Psoas muscle (tissue), 8 donors: ENCODE data around the gene G6PC3. TPM values are rescaled to one million over a fixed set of nuclear protein-coding genes. Genes with fewer than 3 reads are reported as not detected.

ENCODE experiments used
- ATAC-seq, 4 donors: fragments of 200-7000 bp; cut with Tn5 transposase; one replicate each; pipeline ENCODE4 v1.9.1; 2020; ENCODE audit warnings: moderate library complexity in 3 of 4, mild to moderate bottlenecking in 2 of 4
- DNase-seq, 2 donors: peaks; one replicate each; pipeline ENCODE4 v3.0.0-alpha.2; 2020
- H3K27ac ChIP-seq: fragments of 200-600 bp; one replicate; pipeline ENCODE4 v1.8.0; 2022
- H3K27me3 ChIP-seq, 3 donors: fragments of 200-600 bp in 1 of 3; one replicate each; pipeline versions ENCODE4 v1.6.1 to v1.8.0; 2013 to 2022; ENCODE audit warnings: low read length in 2 of 3, mild to moderate bottlenecking in 2 of 3, moderate library complexity in 1 of 3; ENCODE audit not compliant: insufficient read depth in 3 of 3
- H3K36me3 ChIP-seq, 2 donors: fragments of 200-600 bp in 1 of 2; one replicate each; pipeline versions ENCODE4 v1.6.1 to v1.8.0; 2013 to 2022; ENCODE audit warnings: low read depth in 1 of 2, mild to moderate bottlenecking in 1 of 2, moderate library complexity in 1 of 2; ENCODE audit not compliant: insufficient read depth in 1 of 2
- H3K4me1 ChIP-seq: fragments of 200-600 bp; one replicate; pipeline ENCODE4 v1.8.0; 2022
- H3K4me3 ChIP-seq: fragments of 200-600 bp; one replicate; pipeline ENCODE4 v1.8.0; 2022; ENCODE audit warnings: mild to moderate bottlenecking
- H3K9me3 ChIP-seq: fragments of 200-600 bp; one replicate; pipeline ENCODE4 v1.8.0; 2022
- whole genome bisulfite sequencing, 3 donors: extraction: QIAGEN DNeasy Blood & Tissue Kit; methylation state at CpG; one replicate each; pipeline versions ENCODE4 v1.1.6 to v1.1.7; 2013; 5-methylcytosine and 5-hydroxymethylcytosine counted together
- intact Hi-C, 2 donors: fragments of 100-400 bp; cut with DNase I; formaldehyde crosslinking; loops; one replicate each; pipeline versions ENCODE4 v1.11.0 to v1.14.2; 2022
- polyA plus RNA-seq, 3 donors: library from polyadenylated mRNA; stranded (reverse); fragments of 200-250 nt; gene quantifications; one replicate each; pipeline ENCODE4 v1.2.3, GENCODE V29; 2013
- total RNA-seq, 4 donors: library from RNA; stranded (reverse); fragmentation: NEBNext Ultra II Directional in 2 of 4; extraction: Animal tissue kit (Norgen Biotek cat#: 25700) in 2 of 4; gene quantifications; one replicate each; pipeline versions ENCODE4 v1.2.1 to v1.2.4, GENCODE V29; 2021 to 2023
- TF ChIP-seq, protein P1 (sequence below): fragments of 200-600 bp; IDR thresholded peaks from one replicate; pipeline ENCODE4 v1.8.0; 2022; ENCODE audit warnings: antibody characterized with exemption
- donor health status: healthy with polysubstance abuse.
- donor health status: DM: no; HTN: no; CAD: no; lungs with moderate emphysema.
- donor health status: Bipolar disorder and iron deficiency.
- donor health status: healthy.
- donor health status: DM: yes; HTN: yes; CAD: no.
- donor health status: DM: no; HTN: no; CAD: no.
- donor health status: DM: no; HTN: no; CAD: no.
- donor health status: DM: yes; HTN: yes; CAD: no.

The G6PC3 gene
- total and polyA plus RNA-seq, 7 donors = 27.7 to 72.9 (median 43.3) TPM

DNA sequence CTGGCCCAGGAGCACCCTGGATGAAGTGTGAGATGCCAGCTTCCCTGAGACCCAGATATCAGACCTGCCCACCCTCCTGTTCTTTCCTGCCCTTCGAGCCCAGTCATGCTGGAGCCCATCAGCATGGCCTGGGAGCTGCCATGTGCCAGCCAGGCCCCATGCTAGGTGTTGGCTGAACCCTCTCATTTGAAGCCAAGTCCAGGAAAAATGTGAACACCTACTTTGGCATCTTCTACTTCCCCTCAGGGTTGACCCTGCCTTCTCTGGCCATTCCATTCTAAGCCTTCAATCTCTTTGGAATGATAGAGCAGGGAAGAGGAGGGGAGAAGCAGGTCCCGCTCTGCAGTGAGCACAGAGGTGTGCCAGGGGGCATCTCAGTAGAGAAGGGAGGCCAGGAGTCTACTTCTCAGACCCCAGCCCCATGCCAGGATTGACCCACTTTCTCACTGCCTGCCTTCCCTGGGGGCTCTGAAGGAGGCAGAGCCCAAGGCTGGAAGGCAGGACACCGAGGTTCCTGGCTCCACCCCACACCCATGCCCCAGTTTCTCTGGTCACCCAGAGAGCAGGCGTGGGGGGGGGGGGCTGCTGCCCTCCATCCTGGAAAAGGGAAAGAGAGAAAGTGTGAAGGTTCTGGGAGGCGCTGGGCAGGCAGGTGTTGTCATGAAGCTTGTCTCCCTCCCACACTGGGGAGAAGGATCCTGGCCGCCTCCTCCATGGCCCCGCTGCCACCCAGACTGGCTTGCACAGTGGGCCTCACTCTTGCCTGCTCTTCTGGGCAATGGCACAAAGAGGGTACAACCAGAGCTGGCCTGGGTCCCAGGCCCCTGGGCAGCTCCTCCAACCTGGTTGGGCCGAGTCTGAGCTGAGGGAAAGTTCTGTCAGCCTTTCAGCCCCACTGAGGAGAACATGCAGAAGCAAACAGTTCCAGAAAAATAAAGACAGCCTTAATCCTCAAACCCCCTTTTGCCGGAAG lies 43.6 kb downstream of the G6PC3 start:
- DNase-seq (no peak), ATAC-seq (no peak)
- H3K4me1 ChIP-seq = peaks cover 89% of the 10 kb centered on the region
- H3K36me3 ChIP-seq = peaks cover 0 to 30% of the 10 kb centered on the region in 2 donors
- peak overlapping the region; percentile 1 for H3K4me3 ChIP-seq
- no peaks in the 10 kb centered on the region for H3K9me3 ChIP-seq
- peak overlapping the region; percentile 96 for H3K27ac ChIP-seq
- TF ChIP-seq, protein P1, sequence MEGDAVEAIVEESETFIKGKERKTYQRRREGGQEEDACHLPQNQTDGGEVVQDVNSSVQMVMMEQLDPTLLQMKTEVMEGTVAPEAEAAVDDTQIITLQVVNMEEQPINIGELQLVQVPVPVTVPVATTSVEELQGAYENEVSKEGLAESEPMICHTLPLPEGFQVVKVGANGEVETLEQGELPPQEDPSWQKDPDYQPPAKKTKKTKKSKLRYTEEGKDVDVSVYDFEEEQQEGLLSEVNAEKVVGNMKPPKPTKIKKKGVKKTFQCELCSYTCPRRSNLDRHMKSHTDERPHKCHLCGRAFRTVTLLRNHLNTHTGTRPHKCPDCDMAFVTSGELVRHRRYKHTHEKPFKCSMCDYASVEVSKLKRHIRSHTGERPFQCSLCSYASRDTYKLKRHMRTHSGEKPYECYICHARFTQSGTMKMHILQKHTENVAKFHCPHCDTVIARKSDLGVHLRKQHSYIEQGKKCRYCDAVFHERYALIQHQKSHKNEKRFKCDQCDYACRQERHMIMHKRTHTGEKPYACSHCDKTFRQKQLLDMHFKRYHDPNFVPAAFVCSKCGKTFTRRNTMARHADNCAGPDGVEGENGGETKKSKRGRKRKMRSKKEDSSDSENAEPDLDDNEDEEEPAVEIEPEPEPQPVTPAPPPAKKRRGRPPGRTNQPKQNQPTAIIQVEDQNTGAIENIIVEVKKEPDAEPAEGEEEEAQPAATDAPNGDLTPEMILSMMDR = no peak
- no peaks in the 10 kb centered on the region for H3K27me3 ChIP-seq
- 51 to 69% (median 56%) methylated on average over 9 of the region's 9 CpGs for WGBS, 3 donors
- intact Hi-C loops = loop anchor here (5.0 to 10.0 kb wide), 3 partner anchors 42 to 1732 kb away; partner anchors contain the start of genes G6PC3 (in 1 of the 2) and TMEM101 (in 1 of the 2)

DNA sequence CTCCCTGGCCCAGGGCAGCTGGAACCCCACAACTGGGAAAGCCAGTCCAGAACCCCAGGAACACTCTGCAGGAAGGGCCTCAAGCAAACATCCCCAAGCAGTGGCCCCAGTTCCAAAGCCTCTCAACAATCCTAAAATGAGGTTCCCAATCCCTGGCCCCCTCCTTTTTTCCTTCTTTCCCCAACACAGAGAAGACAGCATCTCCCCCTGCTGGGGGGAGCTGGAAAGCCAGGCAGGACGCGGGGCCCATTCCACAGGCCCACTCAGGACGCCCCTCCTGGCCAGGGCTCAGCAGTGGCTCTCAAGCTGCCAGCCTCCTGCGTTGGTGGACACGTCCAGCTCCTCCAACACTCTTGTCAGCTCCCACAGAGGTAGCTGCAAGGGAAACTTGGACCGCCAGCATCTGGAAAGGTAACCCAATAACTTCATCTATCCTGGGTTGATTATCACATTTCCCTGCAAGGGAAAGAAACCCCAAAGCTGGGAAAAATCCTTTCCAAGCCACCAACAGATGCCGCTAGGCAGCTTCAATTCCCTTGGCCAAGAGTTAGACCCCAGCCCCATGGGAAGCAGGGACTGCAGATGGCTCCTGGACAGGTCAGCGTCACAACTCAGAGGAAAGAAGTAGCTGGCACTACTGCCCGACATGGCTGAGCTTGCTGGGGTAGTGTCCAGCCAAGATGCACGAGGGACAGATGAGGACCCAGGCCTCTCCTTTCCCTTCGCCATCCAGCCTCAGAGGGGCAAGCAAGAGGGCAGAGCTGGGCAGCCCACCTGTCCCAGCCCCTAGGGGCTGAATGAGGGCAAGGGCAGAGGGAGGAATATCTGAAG lies 45.3 kb downstream of the G6PC3 start:
- TF ChIP-seq, protein P1 = peak; percentile 73
- intact Hi-C loops = loop anchor here in 1 of 2 donors (5.0 to 10.0 kb wide), 2 partner anchors 101 to 173 kb away; partner anchors contain the start of genes PPY and TMEM101
- Histone ChIP-seq H3K27ac (peak overlapping the region; percentile 96), H3K9me3 (no peaks in the 10 kb centered on the region), H3K4me1 (peaks cover 84% of the 10 kb centered on the region), H3K4me3 (no peak overlapping the region), H3K27me3 (no peaks in the 10 kb centered on the region), H3K36me3 (peaks cover 0 to 30% of the 10 kb centered on the region in 2 donors)
- no peak for ATAC-seq
- 25 to 40% (median 29%) methylated on average over 11 of the region's 11 CpGs for WGBS, 3 donors
- peak; percentile 60 to 74 for DNase-seq

DNA sequence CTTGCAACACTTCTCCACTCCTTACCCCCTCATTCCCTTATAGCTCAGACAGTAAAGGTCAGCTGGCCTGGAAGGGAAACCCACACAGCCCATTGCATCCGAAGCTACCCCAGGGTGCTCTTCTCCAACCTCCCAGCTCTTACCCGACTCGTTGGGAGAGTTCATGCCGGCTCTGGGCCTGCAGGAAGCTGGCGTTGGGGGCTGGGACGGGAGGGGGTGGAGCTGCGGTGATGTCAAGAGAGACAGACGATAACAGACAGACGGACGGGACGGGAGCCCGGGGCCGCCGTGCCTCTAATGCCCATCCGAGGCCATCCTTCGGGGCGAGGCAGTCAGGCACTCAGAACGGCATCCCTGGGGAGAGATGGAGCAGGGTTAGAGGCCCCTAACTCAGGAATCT lies 46.8 kb downstream of the G6PC3 start:
- TF ChIP-seq, protein P1 = no peak
- no peak for DNase-seq
- WGBS, 3 donors = 57 to 75% (median 66%) methylated on average over 18 of the region's 18 CpGs
- no peak for ATAC-seq
- Histone ChIP-seq H3K27me3 (no peaks in the 10 kb centered on the region), H3K4me1 (peaks cover 81% of the 10 kb centered on the region), H3K4me3 (no peak overlapping the region), H3K36me3 (peaks cover 0 to 30% of the 10 kb centered on the region in 2 donors), H3K9me3 (no peaks in the 10 kb centered on the region), H3K27ac (no peak overlapping the region)
- intact Hi-C loops = loop anchor here in 1 of 2 donors (5.0 to 10.0 kb wide), 2 partner anchors 103 to 175 kb away; partner anchors contain the start of genes PPY and TMEM101

DNA sequence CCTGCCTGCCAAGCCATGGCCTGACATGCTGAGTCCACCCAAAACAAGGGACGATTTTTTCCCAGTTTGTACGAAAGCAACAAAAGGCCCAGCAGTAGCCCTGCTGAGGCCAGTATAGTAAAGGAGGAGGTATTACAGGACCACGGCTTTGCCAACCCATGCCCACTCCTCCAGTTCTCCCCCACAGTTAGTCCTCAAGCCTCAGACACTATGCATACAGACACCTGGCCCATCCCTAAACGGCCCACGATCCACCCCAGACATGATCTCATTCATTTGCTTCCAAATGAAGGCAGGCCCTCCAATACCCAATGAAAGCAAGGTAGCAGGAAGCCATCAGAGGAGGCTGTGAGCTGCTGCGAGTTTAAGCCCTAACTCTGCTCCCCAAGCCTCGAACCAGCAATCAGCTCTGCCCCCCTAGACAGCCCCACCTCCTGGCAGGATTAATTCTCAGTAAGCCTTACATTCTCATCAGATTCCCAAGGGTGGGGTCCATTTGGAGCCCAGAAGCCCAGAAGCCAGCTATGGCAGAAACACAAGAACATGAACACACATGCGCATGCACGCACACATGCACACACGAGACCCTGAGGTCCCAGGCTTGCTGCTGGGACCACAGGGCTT lies 48.0 kb downstream of the G6PC3 start:
- Histone ChIP-seq H3K36me3 (peaks cover 0 to 30% of the 10 kb centered on the region in 2 donors), H3K4me3 (no peak overlapping the region), H3K4me1 (peaks cover 72% of the 10 kb centered on the region), H3K27ac (peak overlapping the region; percentile 21), H3K27me3 (no peaks in the 10 kb centered on the region), H3K9me3 (no peaks in the 10 kb centered on the region)
- no peak for DNase-seq
- 51 to 64% (median 53%) methylated on average over 10 of the region's 10 CpGs for WGBS, 3 donors
- TF ChIP-seq, protein P1 = no peak
- no peak for ATAC-seq
- intact Hi-C loops = loop anchor here in 1 of 2 donors (5.0 to 10.0 kb wide), 2 partner anchors 104 to 176 kb away; partner anchors contain the start of genes PPY and TMEM101
